Mesenchymal stem cell (in vitro differentiated cells and primary cell): ENCODE data around the gene SDR39U1.

Source experiments
- DNase-seq: peaks from one replicate; pipeline ENCODE4 v3.0.0-alpha.2; 2013
- H2AFZ ChIP-seq: one replicate; pipeline ENCODE4 v1.6.1; 2013; ENCODE audit warnings: low read depth, mild to moderate bottlenecking, control low read depth, inconsistent platforms, low read length, moderate library complexity
- H2AK5ac ChIP-seq: 2 replicates; pipeline ENCODE4 v1.6.1; 2013; ENCODE audit warnings: low read length, moderate library complexity, mild to moderate bottlenecking, inconsistent platforms; ENCODE audit not compliant: severe bottlenecking
- H2BK120ac ChIP-seq: one replicate; pipeline ENCODE4 v1.6.1; 2013; ENCODE audit warnings: low read depth, mild to moderate bottlenecking, inconsistent platforms, low read length, moderate library complexity
- H2BK12ac ChIP-seq, 2 experiments: one replicate each; pipeline ENCODE4 v1.6.1; 2013; ENCODE audit warnings: inconsistent platforms in 2 of 2, low read length in 2 of 2, mild to moderate bottlenecking in 2 of 2, moderate library complexity in 2 of 2, control low read depth in 1 of 2
- H2BK15ac ChIP-seq: one replicate; pipeline ENCODE4 v1.6.1; 2013; ENCODE audit warnings: mild to moderate bottlenecking, low read depth, inconsistent platforms; ENCODE audit not compliant: poor library complexity, severe bottlenecking
- H2BK5ac ChIP-seq: 2 replicates; pipeline ENCODE4 v1.6.1; 2013; ENCODE audit warnings: low read depth, mild to moderate bottlenecking, low read length, control low read depth, inconsistent platforms; ENCODE audit not compliant: poor library complexity, severe bottlenecking
- H3K14ac ChIP-seq, 2 experiments: one replicate each; pipeline ENCODE4 v1.6.1; 2013; ENCODE audit warnings: inconsistent platforms in 2 of 2, low read length in 2 of 2, control low read depth in 1 of 2, mild to moderate bottlenecking in 1 of 2, moderate library complexity in 1 of 2
- H3K18ac ChIP-seq, 2 experiments: one replicate each; pipeline ENCODE4 v1.6.1; 2013; ENCODE audit warnings: inconsistent platforms in 2 of 2, low read length in 2 of 2, control low read depth in 1 of 2, low read depth in 1 of 2, mild to moderate bottlenecking in 1 of 2
- H3K23ac ChIP-seq, 2 experiments: one replicate each; pipeline ENCODE4 v1.6.1; 2013; ENCODE audit warnings: inconsistent platforms in 2 of 2, low read length in 2 of 2, mild to moderate bottlenecking in 2 of 2, moderate library complexity in 2 of 2, control low read depth in 1 of 2
- H3K27ac ChIP-seq: 2 replicates; pipeline ENCODE4 v1.5.1; 2013; ENCODE audit warnings: mild to moderate bottlenecking, moderate library complexity, low read length, control low read depth, inconsistent platforms; ENCODE audit not compliant: poor library complexity, severe bottlenecking
- H3K27me3 ChIP-seq, 2 experiments: 2 replicates each; pipeline versions ENCODE4 v1.6.1 to v1.7.0; 2013; ENCODE audit warnings: low read length in 2 of 2, mild to moderate bottlenecking in 2 of 2, moderate library complexity in 2 of 2, control low read depth in 1 of 2, inconsistent platforms in 1 of 2; ENCODE audit not compliant: control insufficient read depth in 1 of 2, insufficient read depth in 1 of 2
- H3K36me3 ChIP-seq, 2 experiments: 2 replicates each; pipeline versions ENCODE4 v1.6.1 to v1.7.0; 2013; ENCODE audit warnings: low read length in 2 of 2, control low read depth in 1 of 2, inconsistent platforms in 1 of 2, low read depth in 1 of 2, mild to moderate bottlenecking in 1 of 2; ENCODE audit not compliant: insufficient read depth in 2 of 2, control insufficient read depth in 1 of 2
- H3K4ac ChIP-seq, 2 experiments: one replicate each; pipeline ENCODE4 v1.6.1; 2013; ENCODE audit warnings: inconsistent platforms in 2 of 2, low read length in 2 of 2, mild to moderate bottlenecking in 2 of 2, moderate library complexity in 2 of 2, control low read depth in 1 of 2, low read depth in 1 of 2
- H3K4me1 ChIP-seq: 2 replicates; pipeline ENCODE4 v1.6.1; 2013; ENCODE audit warnings: low read depth, low read length, control low read depth; ENCODE audit not compliant: control insufficient read depth, insufficient read depth
- H3K4me2 ChIP-seq: 2 replicates; pipeline ENCODE4 v1.6.1; 2013; ENCODE audit warnings: low read length, mild to moderate bottlenecking, inconsistent platforms; ENCODE audit not compliant: poor library complexity, severe bottlenecking
- H3K4me3 ChIP-seq, 2 experiments: 2 replicates each; pipeline versions ENCODE4 v1.5.1 to v1.7.0; 2013; ENCODE audit warnings: low read length in 2 of 2, mild to moderate bottlenecking in 2 of 2, control low read depth in 1 of 2, low read depth in 1 of 2; ENCODE audit not compliant: insufficient read depth in 1 of 2
- H3K79me1 ChIP-seq: replicated peaks from 2 replicates; pipeline ENCODE4 v1.6.1; 2013; ENCODE audit warnings: mild to moderate bottlenecking, control low read depth, low read length, inconsistent platforms; ENCODE audit not compliant: poor library complexity, severe bottlenecking
- H3K9ac ChIP-seq: 2 replicates; pipeline ENCODE4 v1.7.0; 2013; ENCODE audit warnings: mild to moderate bottlenecking, low read length, moderate library complexity
- H3K9me3 ChIP-seq: 2 replicates; pipeline ENCODE4 v1.7.0; 2013; ENCODE audit warnings: mild to moderate bottlenecking, low read length; ENCODE audit not compliant: control insufficient read depth
- H4K8ac ChIP-seq: one replicate; pipeline ENCODE4 v1.6.1; 2013; ENCODE audit warnings: inconsistent platforms, mild to moderate bottlenecking, low read length, moderate library complexity
- H4K91ac ChIP-seq: one replicate; pipeline ENCODE4 v1.6.1; 2013; ENCODE audit warnings: mild to moderate bottlenecking, low read length, inconsistent platforms
- WGBS: methylation state at CpG from one replicate; pipeline ENCODE4 v1.1.7; 2013; ENCODE audit warnings: mixed read lengths; 5-methylcytosine and 5-hydroxymethylcytosine counted together

SDR39U1 gene

GRCh38 chr14:24418492-24418873 lies 24.1 kb downstream of the SDR39U1 start:
- Histone ChIP-seq H2BK5ac (no peak overlapping the region), H3K9ac (no peak overlapping the region), H3K9me3 (no peaks in the 10 kb centered on the region), H3K79me1 (no peaks in the 10 kb centered on the region), H3K4ac (no peak overlapping the region), H4K8ac (no peak overlapping the region), H3K4me2 (no peak overlapping the region), H2AK5ac (no peak overlapping the region), H3K18ac (no peak overlapping the region), H2BK15ac (no peak overlapping the region), H3K4me1 (no peaks in the 10 kb centered on the region), H2BK120ac (no peak overlapping the region), H3K14ac (no peak overlapping the region), H3K27ac (no peak overlapping the region), H4K91ac (no peak overlapping the region), H2BK12ac (no peak overlapping the region), H3K23ac (no peak overlapping the region), H3K36me3 (peaks cover 25 to 26% of the 10 kb centered on the region in 2 experiments), H3K27me3 (peaks cover 6 to 23% of the 10 kb centered on the region in 2 experiments), H3K4me3 (no peak overlapping the region), H2AFZ (no peak overlapping the region)
- DNase-seq: no peak
- 95% methylated on average over 6 of the region's 6 CpGs for WGBS

- Histone ChIP-seq H3K4me1 (no peaks in the 10 kb centered on the region), H3K4ac (no peak overlapping the region), H2BK5ac (no peak overlapping the region), H2BK120ac (no peak overlapping the region), H3K79me1 (no peaks in the 10 kb centered on the region), H4K8ac (no peak overlapping the region), H3K27ac (no peak overlapping the region), H3K4me2 (no peak overlapping the region), H3K14ac (no peak overlapping the region), H2BK12ac (no peak overlapping the region), H3K18ac (no peak overlapping the region), H3K27me3 (peaks cover 6 to 18% of the 10 kb centered on the region in 2 experiments), H3K36me3 (peaks cover 29 to 31% of the 10 kb centered on the region in 2 experiments), H3K9ac (no peak overlapping the region), H3K23ac (no peak overlapping the region), H2AK5ac (no peak overlapping the region), H3K9me3 (no peaks in the 10 kb centered on the region), H4K91ac (no peak overlapping the region), H2BK15ac (no peak overlapping the region), H3K4me3 (no peak overlapping the region), H2AFZ (no peak overlapping the region)
- 85% methylated on average over 6 of the region's 6 CpGs for WGBS
- no peak for DNase-seq
Observed at GRCh38 chr14:24417832-24418491, 24.6 kb downstream of the SDR39U1 start.

- no peaks in the 10 kb centered on the region for H3K9me3 ChIP-seq
- H3K9ac ChIP-seq: no peak overlapping the region
- H3K4me2 ChIP-seq: no peak overlapping the region
- no peaks in the 10 kb centered on the region for H3K4me1 ChIP-seq
- H3K36me3 ChIP-seq: peaks cover 33 to 38% of the 10 kb centered on the region in 2 experiments
- no peak overlapping the region for H2BK15ac ChIP-seq
- no peak overlapping the region for H2AK5ac ChIP-seq
- no peak overlapping the region for H4K8ac ChIP-seq
- H3K14ac ChIP-seq: no peak overlapping the region
- no peak for DNase-seq
- no peak overlapping the region for H2BK12ac ChIP-seq
- no peak overlapping the region for H2BK5ac ChIP-seq
- H2BK120ac ChIP-seq: no peak overlapping the region
- H3K23ac ChIP-seq: no peak overlapping the region
- H3K4ac ChIP-seq: no peak overlapping the region
- 84% methylated on average over 16 of the region's 16 CpGs for WGBS
- no peak overlapping the region for H2AFZ ChIP-seq
- peaks cover 6 to 18% of the 10 kb centered on the region in 2 experiments for H3K27me3 ChIP-seq
- no peak overlapping the region for H3K27ac ChIP-seq
- no peaks in the 10 kb centered on the region for H3K79me1 ChIP-seq
- H3K4me3 ChIP-seq: peak overlapping the region in 1 of 2 experiments; percentile 5
- no peak overlapping the region for H3K18ac ChIP-seq
- H4K91ac ChIP-seq: no peak overlapping the region
Observed at GRCh38 chr14:24416932-24417619, 25.5 kb downstream of the SDR39U1 start.

GRCh38 chr14:24416254-24416931 lies 26.2 kb downstream of the SDR39U1 start:
- H3K4me3 ChIP-seq: peak overlapping the region in 1 of 2 experiments; percentile 5
- H2BK120ac ChIP-seq: no peak overlapping the region
- no peak overlapping the region for H2AK5ac ChIP-seq
- H3K27ac ChIP-seq: no peak overlapping the region
- no peak overlapping the region for H2BK15ac ChIP-seq
- peaks cover 39 to 42% of the 10 kb centered on the region in 2 experiments for H3K36me3 ChIP-seq
- H3K18ac ChIP-seq: no peak overlapping the region
- no peak for DNase-seq
- peaks cover 6 to 18% of the 10 kb centered on the region in 2 experiments for H3K27me3 ChIP-seq
- no peak overlapping the region for H3K9ac ChIP-seq
- 87% methylated on average over 19 of the region's 19 CpGs for WGBS
- H2BK5ac ChIP-seq: no peak overlapping the region
- no peak overlapping the region for H4K91ac ChIP-seq
- no peak overlapping the region for H2AFZ ChIP-seq
- no peak overlapping the region for H3K4ac ChIP-seq
- no peaks in the 10 kb centered on the region for H3K9me3 ChIP-seq
- H3K4me2 ChIP-seq: no peak overlapping the region
- no peak overlapping the region for H2BK12ac ChIP-seq
- no peak overlapping the region for H4K8ac ChIP-seq
- no peaks in the 10 kb centered on the region for H3K79me1 ChIP-seq
- no peaks in the 10 kb centered on the region for H3K4me1 ChIP-seq
- H3K14ac ChIP-seq: no peak overlapping the region
- peak overlapping the region in 1 of 2 experiments; percentile 67 for H3K23ac ChIP-seq
